ENCODE measurements around the gene DDIAS.
A peak's percentile ranks its signal among the peaks of the same experiment; 100 is the strongest.
"Not testable (repeated sequence)": the region's sequence is repeated elsewhere in the genome, so short reads cannot be mapped to it uniquely, and the experiment has no call there.

DDIAS gene
- 0.72 to 1.5 reads per million in 2 donors for total RNA-seq

GRCh38 chr11:82901165-82901921 is at the start of gene DDIAS:
Gene DDIAS, plus strand, starts transcription at chr11:82901736. Its CDS starts 13,003 bp downstream, at chr11:82914739.
- peak; percentile 93 for DNase-seq

GRCh38 chr11:82854242-82854641 is 47.3 kb upstream of the DDIAS start:
- DNase-seq: no peak

- DNase-seq: not testable (repeated sequence)
Observed at GRCh38 chr11:82854916-82855315, 46.6 kb upstream of the DDIAS start.

GRCh38 chr11:82855616-82856015 is 45.9 kb upstream of the DDIAS start:
- no peak for DNase-seq

- DNase-seq: no peak
Observed at GRCh38 chr11:82857145-82857544, 44.4 kb upstream of the DDIAS start.

- DNase-seq: no peak
Observed at GRCh38 chr11:82858133-82858532, 43.4 kb upstream of the DDIAS start.

- no peak for DNase-seq
Observed at GRCh38 chr11:82858556-82859091, 42.9 kb upstream of the DDIAS start.

GRCh38 chr11:82859750-82860149 is 41.8 kb upstream of the DDIAS start:
- DNase-seq: no peak

- DNase-seq: no peak
Observed at GRCh38 chr11:82862379-82862778, 39.2 kb upstream of the DDIAS start.

- no peak for DNase-seq
Observed at GRCh38 chr11:82863209-82863608, 38.3 kb upstream of the DDIAS start.

- no peak for DNase-seq
Observed at GRCh38 chr11:82864268-82864667, 37.3 kb upstream of the DDIAS start.

- DNase-seq: no peak
Observed at GRCh38 chr11:82865841-82866240, 35.7 kb upstream of the DDIAS start.

GRCh38 chr11:82867495-82868082 is 33.9 kb upstream of the DDIAS start:
- peak; percentile 78 for DNase-seq

GRCh38 chr11:82869657-82870056 is 31.9 kb upstream of the DDIAS start:
- DNase-seq: no peak

- no peak for DNase-seq
Observed at GRCh38 chr11:82871646-82872045, 29.9 kb upstream of the DDIAS start.

GRCh38 chr11:82872377-82873150 is 29.0 kb upstream of the DDIAS start:
- no peak for DNase-seq

- DNase-seq: no peak
Observed at GRCh38 chr11:82873919-82874333, 27.6 kb upstream of the DDIAS start.

GRCh38 chr11:82874646-82875523 is 26.7 kb upstream of the DDIAS start:
- no peak for DNase-seq

- no peak for DNase-seq
Observed at GRCh38 chr11:82883853-82884252, 17.7 kb upstream of the DDIAS start.

GRCh38 chr11:82889133-82890001 is 12.2 kb upstream of the DDIAS start:
- DNase-seq: no peak

- no peak for DNase-seq
Observed at GRCh38 chr11:82890002-82890341, 11.6 kb upstream of the DDIAS start.
